HCT116 (cell line): Measurements from ENCODE around the gene CUX1. TPM values are rescaled to one million over a fixed set of nuclear protein-coding genes. Genes with fewer than 3 reads are reported as not detected.
A peak's percentile ranks its signal among the peaks of the same experiment; 100 is the strongest.

Experiments
- ATAC-seq: fragments of 200-7000 bp; cut with Tn5 transposase; 2 replicates; pipeline ENCODE4 v1.9.1; 2020; ENCODE audit warnings: mild to moderate bottlenecking, moderate library complexity
- BruUV-seq: library from RNA; stranded (reverse); fragments of 400-500 nt; replicated peaks from 2 replicates; lab custom pipeline; 2021; lab: Mats Ljungman, UMichigan
- CTCF ChIA-PET: fragments of 300-600 bp; sonication (Branson Sonifier 250); formaldehyde crosslinking; loops from one replicate; lab custom pipeline; 2021; ENCODE audit warnings: antibody characterized with exemption; lab: Charles Lee
- POLR2A ChIA-PET: fragments of 300-600, 350-600 bp; sonication (Branson Sonifier 250); formaldehyde crosslinking; loops from one replicate; lab custom pipeline; 2021; ENCODE audit warnings: antibody characterized with exemption; lab: Charles Lee
- RAD21 ChIA-PET, 2 experiments: fragments of 300-600 bp; sonication (Branson Sonifier 250); formaldehyde crosslinking; loops; one replicate each; lab custom pipeline; 2023; ENCODE audit warnings: low total read pairs in 2 of 2; ENCODE audit not compliant: uncharacterized antibody in 2 of 2, unreplicated experiment in 2 of 2, low non-redundant PET in 1 of 2; lab: Charles Lee
- DNase-seq: peaks from one replicate; pipeline ENCODE4 v3.0.0-alpha.2; 2010; ENCODE audit warnings: low read depth, low spot score
- H2AFZ ChIP-seq: fragments of 200-600 bp; shearing (Covaris generic), sonication (generic); 2 replicates; pipeline ENCODE4 v1.6.1; 2017; ENCODE audit warnings: low read depth, mixed run types, mixed read lengths, antibody characterized with exemption, low read length; ENCODE audit not compliant: poor library complexity, severe bottlenecking
- H3K27ac ChIP-seq: 2 replicates; pipeline ENCODE4 v1.5.1; 2012; ENCODE audit warnings: low read depth, low read length
- H3K27me3 ChIP-seq: fragments of 200-600 bp; sonication (generic); 2 replicates; pipeline ENCODE4 v1.6.1; 2016; ENCODE audit warnings: mixed run types, low read length, mixed read lengths; ENCODE audit not compliant: insufficient read depth
- H3K36me3 ChIP-seq, 2 experiments: fragments of 200-500 bp in 1 of 2; fragments of 200-600 bp in 1 of 2; sonication (Bioruptor generic) in 1 of 2; sonication (generic) in 1 of 2; 2 replicates each; pipeline versions ENCODE4 v1.5.1 to v1.6.1; 2014 to 2016; ENCODE audit warnings: low read length in 2 of 2, inconsistent platforms in 1 of 2, mixed read lengths in 1 of 2, mixed run types in 1 of 2; ENCODE audit not compliant: insufficient read depth in 2 of 2, control insufficient read depth in 1 of 2
- H3K4me1 ChIP-seq, 2 experiments: fragments of 200-600 bp in 1 of 2; sonication (generic) in 1 of 2; 2 replicates each; pipeline versions ENCODE4 v1.5.1 to v1.6.1; 2012 to 2017; ENCODE audit warnings: low read length in 2 of 2, inconsistent platforms in 1 of 2, mild to moderate bottlenecking in 1 of 2, mixed read lengths in 1 of 2, mixed run types in 1 of 2, moderate library complexity in 1 of 2; ENCODE audit not compliant: insufficient read depth in 2 of 2, control insufficient read depth in 1 of 2
- H3K4me2 ChIP-seq: fragments of 200-600 bp; sonication (generic); 2 replicates; pipeline ENCODE4 v1.6.1; 2017; ENCODE audit warnings: mixed run types, low read length, mixed read lengths
- H3K4me3 ChIP-seq, 2 experiments: fragments of 200-600 bp in 1 of 2; sonication (generic) in 1 of 2; replicated peaks in 1 of 2; 2 replicates each; pipeline ENCODE4 v1.5.1; 2011 to 2016; ENCODE audit warnings: low read length in 2 of 2, control low read depth in 1 of 2, low read depth in 1 of 2, mild to moderate bottlenecking in 1 of 2, mixed read lengths in 1 of 2, mixed run types in 1 of 2
- H3K79me2 ChIP-seq: fragments of 200-600 bp; sonication (generic); 2 replicates; pipeline ENCODE4 v1.6.1; 2017; ENCODE audit warnings: mild to moderate bottlenecking, mixed run types, low read length, moderate library complexity, mixed read lengths; ENCODE audit not compliant: insufficient read depth
- H3K9ac ChIP-seq: fragments of 200-600 bp; sonication (generic); 2 replicates; pipeline ENCODE4 v1.6.1; 2016; ENCODE audit warnings: low read length, mixed read lengths
- H3K9me2 ChIP-seq: fragments of 200-600 bp; sonication (generic), shearing (Covaris generic); 2 replicates; pipeline ENCODE4 v1.6.1; 2017; ENCODE audit warnings: mixed run types, mild to moderate bottlenecking, moderate library complexity; ENCODE audit not compliant: insufficient read depth
- H3K9me3 ChIP-seq, 2 experiments: fragments of 200-500 bp in 1 of 2; fragments of 200-600 bp in 1 of 2; sonication (Bioruptor generic) in 1 of 2; sonication (generic) in 1 of 2; 2 replicates each; pipeline ENCODE4 v1.6.1; 2014 to 2017; ENCODE audit warnings: low read length in 2 of 2, mixed read lengths in 2 of 2, inconsistent platforms in 1 of 2, low read depth in 1 of 2, mild to moderate bottlenecking in 1 of 2, mixed run types in 1 of 2, moderate library complexity in 1 of 2; ENCODE audit not compliant: control insufficient read depth in 1 of 2, insufficient read depth in 1 of 2
- H4K20me1 ChIP-seq: fragments of 200-600 bp; sonication (generic), shearing (Covaris generic); 2 replicates; pipeline ENCODE4 v1.6.1; 2017; ENCODE audit warnings: mixed run types, mild to moderate bottlenecking, moderate library complexity; ENCODE audit not compliant: insufficient read depth
- ATF3 ChIP-seq: IDR thresholded peaks from 2 replicates; pipeline ENCODE4 v1.6.1; 2012
- CEBPB ChIP-seq: IDR thresholded peaks from 2 replicates; pipeline ENCODE4 v1.6.1; 2012; ENCODE audit warnings: low read depth
- CTCF ChIP-seq, 3 experiments: fragments of 200-600 bp in 1 of 3; sonication (generic) in 1 of 3; IDR thresholded peaks in 2 of 3; conservative IDR thresholded peaks in 1 of 3; 2 replicates each; pipeline ENCODE4 v1.5.1; 2012 to 2017; ENCODE audit warnings: low read depth in 2 of 3, low read length in 2 of 3, antibody characterized with exemption in 1 of 3, borderline replicate concordance in 1 of 3, control low read depth in 1 of 3, mild to moderate bottlenecking in 1 of 3, mixed read lengths in 1 of 3, mixed run types in 1 of 3, moderate library complexity in 1 of 3; ENCODE audit not compliant: insufficient read depth in 1 of 3
- EGR1 ChIP-seq: IDR thresholded peaks from 2 replicates; pipeline ENCODE4 v1.6.1; 2012; ENCODE audit warnings: low read depth
- ELF1 ChIP-seq: IDR thresholded peaks from 2 replicates; pipeline ENCODE4 v1.6.1; 2012; ENCODE audit warnings: low read depth, borderline replicate concordance
- EZH2 ChIP-seq: fragments of 200-600 bp; sonication (generic); IDR thresholded peaks from 2 replicates; pipeline ENCODE4 v1.6.1; 2017; ENCODE audit warnings: antibody characterized with exemption, mixed run types
- EZH2phosphoT487 ChIP-seq: fragments of 200-600 bp; IDR thresholded peaks from 2 replicates; pipeline ENCODE4 v1.6.1; 2018; ENCODE audit warnings: antibody characterized with exemption, borderline replicate concordance
- FOSL1 ChIP-seq: IDR thresholded peaks from 2 replicates; pipeline ENCODE4 v1.6.1; 2012; ENCODE audit warnings: low read depth
- JUND ChIP-seq: IDR thresholded peaks from 2 replicates; pipeline ENCODE4 v1.6.1; 2012
- MAX ChIP-seq: IDR thresholded peaks from 2 replicates; pipeline ENCODE4 v1.6.1; 2012
- POLR2A ChIP-seq: IDR thresholded peaks from 2 replicates; pipeline ENCODE4 v1.7.0; 2011; ENCODE audit warnings: borderline replicate concordance; ENCODE audit not compliant: insufficient read depth, insufficient read length; ENCODE audit errors: extremely low read depth
- RAD21 ChIP-seq: IDR thresholded peaks from 2 replicates; pipeline ENCODE4 v1.6.1; 2012; ENCODE audit warnings: low read depth, mild to moderate bottlenecking
- SIN3A ChIP-seq: IDR thresholded peaks from 2 replicates; pipeline ENCODE4 v1.6.1; 2012; ENCODE audit warnings: low read depth
- YY1 ChIP-seq: IDR thresholded peaks from 2 replicates; pipeline ENCODE4 v1.6.1; 2011; ENCODE audit warnings: low read length, low read depth, moderate library complexity, mild to moderate bottlenecking; ENCODE audit not compliant: insufficient replicate concordance; ENCODE audit errors: extremely low read depth
- ZBTB33 ChIP-seq: IDR thresholded peaks from 2 replicates; pipeline ENCODE4 v1.6.1; 2011; ENCODE audit warnings: mild to moderate bottlenecking, low read length, moderate library complexity; ENCODE audit not compliant: insufficient replicate concordance; ENCODE audit errors: extremely low read depth
- ZFX ChIP-seq: fragments of 450-650 bp; IDR thresholded peaks from 2 replicates; pipeline ENCODE4 v1.6.1; 2017
- ZNF274 ChIP-seq: fragments of 200-500 bp; sonication (Bioruptor generic); IDR thresholded peaks from 2 replicates; pipeline ENCODE4 v1.6.1; 2014; ENCODE audit warnings: mild to moderate bottlenecking, low read depth, low read length, inconsistent platforms
- intact Hi-C: fragments of 100-400 bp; cut with micrococcal nuclease; formaldehyde crosslinking; loops from 2 replicates; pipeline ENCODE4 v1.10.0; 2022
- total RNA-seq: library from RNA; stranded (reverse); gene quantifications from one replicate; pipeline ENCODE4 v1.2.1, GENCODE V29; 2021; ENCODE audit not compliant: unreplicated experiment

Gene CUX1
- total RNA-seq, 1 experiment from 2014 or later: 68.9 TPM

GRCh38 chr7:101814991-101815825 is 2.2 kb upstream of the CUX1 start (continued):
- TF ChIP-seq ZBTB33 (no peak), ELF1 (no peak)

GRCh38 chr7:101815826-101816594 is 1.4 kb upstream of the CUX1 start:
- Histone ChIP-seq H3K4me2 (peak overlapping the region; percentile 19; the same call in 1 of the 2 replicates), H3K36me3 (no peaks in the 10 kb centered on the region; a peak in 1 of 4 replicates), H3K9me3 (no peaks in the 10 kb centered on the region), H3K9me2 (no peaks in the 10 kb centered on the region), H3K4me1 (peaks cover 24 to 50% of the 10 kb centered on the region in 2 experiments), H4K20me1 (peaks cover 4% of the 10 kb centered on the region; the same call in 1 of the 2 replicates), H3K9ac (peak overlapping the region; percentile 57), H2AFZ (no peak overlapping the region), H3K79me2 (peaks cover 42% of the 10 kb centered on the region), H3K27me3 (no peaks in the 10 kb centered on the region), H3K27ac (peak overlapping the region; percentile 77), H3K4me3 (peak overlapping the region; percentile 49 to 66)
- POLR2A ChIA-PET: interaction anchor here (0.6 kb wide), 1 partner anchor 17 kb away, joined by 3 read pairs; no protein-coding TSS in a partner anchor
- intact Hi-C loops: loop anchor here (1.0 to 10.0 kb wide), 5 partner anchors 73 to 421 kb away; no protein-coding TSS in a partner anchor
- RAD21 ChIA-PET: no interaction called here
- DNase-seq: peak; percentile 73
- peak; percentile 61 for ATAC-seq
- CTCF ChIA-PET: no interaction called here
- BruUV-seq: no TSS peak
- TF ChIP-seq ATF3 (no peak), YY1 (peak; percentile 91), EGR1 (no peak), CTCF (IDR thresholded peaks at IDR 0.05 in 2 of 3, conservative IDR thresholded peaks at IDR 0.05 in 1 of 3; ENCODE audit: borderline replicate concordance in 1 of 3, insufficient read depth in 1 of 3, low read depth in 2 of 3, low read length in 2 of 3) (no peak; a peak in 1 of 6 replicates), CEBPB (no peak), ZNF274 (no peak), JUND (no peak), POLR2A (no peak), ZFX (peak; percentile 41; the same call in 1 of the 2 replicates), FOSL1 (no peak), SIN3A (no peak), RAD21 (no peak), MAX (no peak), EZH2 (no peak), EZH2phosphoT487 (no peak)
